Motor neuron (in vitro differentiated cells): Measurements from ENCODE around the gene ACKR4. TPM values are rescaled to one million over a fixed set of nuclear protein-coding genes. Genes with fewer than 3 reads are reported as not detected.

Experiments
- total RNA-seq, 8 experiments: library from RNA; unstranded; fragments of 300-600 nt; gene quantifications; 2 replicates each; pipeline versions ENCODE4 v1.2.3 to v1.2.4, GENCODE V29; 2022

ACKR4 gene
- total RNA-seq, 8 experiments from 2014 or later: 0.29 to 4.9 (median 1.8) TPM

Other genes starting within 250 kb of the ACKR4 start
- 10 to 100 TPM; 18.6 to 51.0 (median 30.2) TPM for gene DNAJC13, start 179.8 kb upstream of the ACKR4 start, total RNA-seq
- 10 to 100 TPM; 13.9 to 47.3 (median 27.3) TPM for gene ACAD11, start 62.5 kb downstream of the ACKR4 start, total RNA-seq
- 10 to 100 TPM; 25.8 to 48.4 (median 37.3) TPM for gene UBA5, start 63.1 kb downstream of the ACKR4 start, total RNA-seq
- 10 to 100 TPM in 7 of 8 experiments, 1 to 10 TPM in 1; 8.2 to 42.9 (median 16.7) TPM for gene NPHP3, start 125.1 kb downstream of the ACKR4 start, total RNA-seq